Panc1 (cell line): Measurements from ENCODE around the gene TMC7. TPM values are rescaled to one million over a fixed set of nuclear protein-coding genes. Genes with fewer than 3 reads are reported as not detected.

Experiments used
- ATAC-seq: fragments of 200-7000 bp; cut with Tn5 transposase; 2 replicates; pipeline ENCODE4 v1.9.1; 2020; ENCODE audit warnings: mild to moderate bottlenecking, moderate library complexity
- BruUV-seq: library from RNA; stranded (reverse); fragments of 400-500 nt; replicated peaks from 2 replicates; lab custom pipeline; 2021; lab: Mats Ljungman, UMichigan
- CTCF ChIA-PET: fragments of 300-600 bp; sonication (Branson Sonifier 250); formaldehyde crosslinking; loops from one replicate; lab custom pipeline; 2022; ENCODE audit warnings: antibody characterized with exemption; lab: Charles Lee
- POLR2A ChIA-PET: fragments of 300-600 bp; sonication (Branson Sonifier 250); formaldehyde crosslinking; loops from one replicate; lab custom pipeline; 2022; ENCODE audit warnings: antibody characterized with exemption; lab: Charles Lee
- DNase-seq: peaks from one replicate; pipeline ENCODE4 v3.0.0-alpha.2; 2010; ENCODE audit warnings: low read depth, low spot score
- H3K27ac ChIP-seq: 2 replicates; pipeline ENCODE4 v1.5.1; 2011; ENCODE audit warnings: mild to moderate bottlenecking, low read length, inconsistent platforms
- H3K27me3 ChIP-seq: fragments of 200-500 bp; sonication (Bioruptor generic); 2 replicates; pipeline ENCODE4 v1.6.0; 2014; ENCODE audit warnings: low read length, inconsistent platforms; ENCODE audit not compliant: control insufficient read depth, insufficient read depth
- H3K36me3 ChIP-seq: fragments of 200-500 bp; sonication (Bioruptor generic); 2 replicates; pipeline ENCODE4 v1.5.1; 2014; ENCODE audit warnings: inconsistent platforms, mild to moderate bottlenecking, low read length, moderate library complexity; ENCODE audit not compliant: control insufficient read depth, insufficient read depth
- H3K4me1 ChIP-seq: 2 replicates; pipeline ENCODE4 v1.5.1; 2011; ENCODE audit warnings: inconsistent platforms, mild to moderate bottlenecking, low read length, moderate library complexity; ENCODE audit not compliant: control insufficient read depth, insufficient read depth
- H3K4me3 ChIP-seq, 2 experiments: 2 replicates each; pipeline ENCODE4 v1.5.1; 2011 to 2012; ENCODE audit warnings: low read depth in 2 of 2, low read length in 2 of 2, mild to moderate bottlenecking in 2 of 2, inconsistent platforms in 1 of 2, moderate library complexity in 1 of 2
- H3K9me3 ChIP-seq: fragments of 200-500 bp; sonication (Bioruptor generic); 2 replicates; pipeline ENCODE4 v1.5.1; 2014; ENCODE audit warnings: low read depth, mild to moderate bottlenecking, inconsistent platforms, low read length, moderate library complexity; ENCODE audit not compliant: control insufficient read depth, insufficient read depth
- POLR2AphosphoS5 ChIP-seq: IDR thresholded peaks from 2 replicates; pipeline ENCODE4 v1.6.1; 2012; ENCODE audit warnings: mild to moderate bottlenecking, low read depth, low read length, moderate library complexity
- SIN3A ChIP-seq: IDR thresholded peaks from 2 replicates; pipeline ENCODE4 v1.6.1; 2012; ENCODE audit warnings: low read depth, mild to moderate bottlenecking, low read length, moderate library complexity, borderline replicate concordance; ENCODE audit not compliant: insufficient read depth
- TCF7L2 ChIP-seq: IDR thresholded peaks from 2 replicates; pipeline ENCODE4 v1.6.1; 2011; ENCODE audit warnings: mild to moderate bottlenecking, low read depth, low read length, inconsistent platforms
- in situ Hi-C: cut with HindIII; loops from 2 replicates; pipeline ENCODE4 v1.10.0; 2016; ENCODE audit warnings: low sequenced_read_pairs, low pct_unique_long_range_greater_than_20kb
- intact Hi-C: fragments of 100-400 bp; cut with micrococcal nuclease; formaldehyde crosslinking; loops from one replicate; pipeline ENCODE4 v1.10.0; 2022; ENCODE audit not compliant: unreplicated experiment
- total RNA-seq: library from RNA; stranded (reverse); gene quantifications from one replicate; pipeline ENCODE4 v1.2.1, GENCODE V29; 2021; ENCODE audit not compliant: unreplicated experiment
- TF ChIP-seq, protein P1 (sequence below), 2 experiments: IDR thresholded peaks; 2 replicates each; pipeline ENCODE4 v1.6.1; 2011 to 2012; ENCODE audit warnings: low read depth in 2 of 2, control low read depth in 1 of 2, low read length in 1 of 2, mild to moderate bottlenecking in 1 of 2, moderate library complexity in 1 of 2; ENCODE audit not compliant: insufficient read depth in 1 of 2
- TF ChIP-seq, protein P2 (sequence below): fragments of 450-650 bp; IDR thresholded peaks from 2 replicates; pipeline ENCODE4 v1.5.1; 2017; ENCODE audit warnings: mild to moderate bottlenecking

Gene TMC7
- total RNA-seq, 1 experiment from 2014 or later, result 5.1 TPM

- Histone ChIP-seq H3K36me3 (no peaks in the 10 kb centered on the region), H3K27me3 (no peaks in the 10 kb centered on the region), H3K9me3 (no peaks in the 10 kb centered on the region), H3K4me3 (no peak overlapping the region), H3K4me1 (no peaks in the 10 kb centered on the region), H3K27ac (no peak overlapping the region)
- no peak for ATAC-seq
- DNase-seq, result no peak
- intact Hi-C loops, result no loop called here
- TF ChIP-seq, protein P1, sequence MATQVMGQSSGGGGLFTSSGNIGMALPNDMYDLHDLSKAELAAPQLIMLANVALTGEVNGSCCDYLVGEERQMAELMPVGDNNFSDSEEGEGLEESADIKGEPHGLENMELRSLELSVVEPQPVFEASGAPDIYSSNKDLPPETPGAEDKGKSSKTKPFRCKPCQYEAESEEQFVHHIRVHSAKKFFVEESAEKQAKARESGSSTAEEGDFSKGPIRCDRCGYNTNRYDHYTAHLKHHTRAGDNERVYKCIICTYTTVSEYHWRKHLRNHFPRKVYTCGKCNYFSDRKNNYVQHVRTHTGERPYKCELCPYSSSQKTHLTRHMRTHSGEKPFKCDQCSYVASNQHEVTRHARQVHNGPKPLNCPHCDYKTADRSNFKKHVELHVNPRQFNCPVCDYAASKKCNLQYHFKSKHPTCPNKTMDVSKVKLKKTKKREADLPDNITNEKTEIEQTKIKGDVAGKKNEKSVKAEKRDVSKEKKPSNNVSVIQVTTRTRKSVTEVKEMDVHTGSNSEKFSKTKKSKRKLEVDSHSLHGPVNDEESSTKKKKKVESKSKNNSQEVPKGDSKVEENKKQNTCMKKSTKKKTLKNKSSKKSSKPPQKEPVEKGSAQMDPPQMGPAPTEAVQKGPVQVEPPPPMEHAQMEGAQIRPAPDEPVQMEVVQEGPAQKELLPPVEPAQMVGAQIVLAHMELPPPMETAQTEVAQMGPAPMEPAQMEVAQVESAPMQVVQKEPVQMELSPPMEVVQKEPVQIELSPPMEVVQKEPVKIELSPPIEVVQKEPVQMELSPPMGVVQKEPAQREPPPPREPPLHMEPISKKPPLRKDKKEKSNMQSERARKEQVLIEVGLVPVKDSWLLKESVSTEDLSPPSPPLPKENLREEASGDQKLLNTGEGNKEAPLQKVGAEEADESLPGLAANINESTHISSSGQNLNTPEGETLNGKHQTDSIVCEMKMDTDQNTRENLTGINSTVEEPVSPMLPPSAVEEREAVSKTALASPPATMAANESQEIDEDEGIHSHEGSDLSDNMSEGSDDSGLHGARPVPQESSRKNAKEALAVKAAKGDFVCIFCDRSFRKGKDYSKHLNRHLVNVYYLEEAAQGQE (IDR thresholded peaks at IDR 0.05; ENCODE audit: insufficient read depth in 1 of 2, low read depth in 2 of 2, low read length in 1 of 2), result no peak
- TF ChIP-seq POLR2AphosphoS5, result no peak
- no peak for TF ChIP-seq TCF7L2
- TF ChIP-seq SIN3A, result no peak
- TF ChIP-seq, protein P2, sequence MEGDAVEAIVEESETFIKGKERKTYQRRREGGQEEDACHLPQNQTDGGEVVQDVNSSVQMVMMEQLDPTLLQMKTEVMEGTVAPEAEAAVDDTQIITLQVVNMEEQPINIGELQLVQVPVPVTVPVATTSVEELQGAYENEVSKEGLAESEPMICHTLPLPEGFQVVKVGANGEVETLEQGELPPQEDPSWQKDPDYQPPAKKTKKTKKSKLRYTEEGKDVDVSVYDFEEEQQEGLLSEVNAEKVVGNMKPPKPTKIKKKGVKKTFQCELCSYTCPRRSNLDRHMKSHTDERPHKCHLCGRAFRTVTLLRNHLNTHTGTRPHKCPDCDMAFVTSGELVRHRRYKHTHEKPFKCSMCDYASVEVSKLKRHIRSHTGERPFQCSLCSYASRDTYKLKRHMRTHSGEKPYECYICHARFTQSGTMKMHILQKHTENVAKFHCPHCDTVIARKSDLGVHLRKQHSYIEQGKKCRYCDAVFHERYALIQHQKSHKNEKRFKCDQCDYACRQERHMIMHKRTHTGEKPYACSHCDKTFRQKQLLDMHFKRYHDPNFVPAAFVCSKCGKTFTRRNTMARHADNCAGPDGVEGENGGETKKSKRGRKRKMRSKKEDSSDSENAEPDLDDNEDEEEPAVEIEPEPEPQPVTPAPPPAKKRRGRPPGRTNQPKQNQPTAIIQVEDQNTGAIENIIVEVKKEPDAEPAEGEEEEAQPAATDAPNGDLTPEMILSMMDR, result no peak
- CTCF ChIA-PET, result interaction anchor here (0.6 kb wide), 1 partner anchor 1443 kb away, joined by 3 read pairs; no protein-coding TSS in a partner anchor
- in situ Hi-C loops, result no loop called here
- POLR2A ChIA-PET, result no interaction called here
- no TSS peak for BruUV-seq
These were observed 25.1 kb upstream of the TMC7 start for GRCh38 chr16:18958621-18959029.

DNA sequence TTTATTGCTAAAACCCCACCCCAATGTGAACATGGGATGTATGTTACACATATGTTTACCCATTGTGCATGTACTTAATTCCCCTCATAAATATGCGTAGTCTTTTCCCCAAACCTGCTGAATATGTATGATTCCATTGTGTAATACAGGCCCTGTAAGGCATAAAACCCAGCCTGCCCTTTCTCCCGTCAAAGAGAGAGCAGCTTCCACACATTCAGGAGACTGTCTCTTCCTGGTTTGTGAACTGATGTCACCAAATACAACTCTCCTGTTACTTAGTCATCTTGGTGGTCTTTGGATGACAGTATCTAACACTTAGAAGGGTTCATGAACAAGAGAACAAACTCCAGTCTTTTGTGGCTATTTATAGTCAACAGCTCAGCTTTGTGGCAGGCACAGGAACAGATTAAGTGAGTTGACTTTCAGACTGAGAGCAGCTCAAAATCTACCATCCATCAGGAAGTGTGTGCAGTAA is 24.7 kb upstream of the TMC7 start:
- Histone ChIP-seq H3K4me3 (no peak overlapping the region), H3K4me1 (no peaks in the 10 kb centered on the region), H3K27ac (no peak overlapping the region), H3K27me3 (no peaks in the 10 kb centered on the region), H3K9me3 (no peaks in the 10 kb centered on the region), H3K36me3 (no peaks in the 10 kb centered on the region)
- TF ChIP-seq, protein P1 (IDR thresholded peaks at IDR 0.05; ENCODE audit: insufficient read depth in 1 of 2, low read depth in 2 of 2, low read length in 1 of 2), result no peak
- TF ChIP-seq, protein P2, result no peak
- no peak for TF ChIP-seq TCF7L2
- TF ChIP-seq POLR2AphosphoS5, result no peak
- no peak for TF ChIP-seq SIN3A
- no TSS peak for BruUV-seq
- ATAC-seq (no peak), DNase-seq (no peak)
- in situ Hi-C loops, result no loop called here
- intact Hi-C loops, result no loop called here
- ChIA-PET POLR2A (no interaction called here), CTCF (no interaction called here)
